HepG2 (cell line): ENCODE results near the gene LBX2. TPM values are rescaled to one million over a fixed set of nuclear protein-coding genes. Genes with fewer than 3 reads are reported as not detected.

ENCODE experiments used
- CENPX ChIP-seq: sonication (generic); formaldehyde crosslinking; IDR thresholded peaks from 2 replicates; pipeline ENCODE4 v1.9.0; 2021; ENCODE audit warnings: mild to moderate bottlenecking, missing genetic modification reagents, moderate library complexity
- FOXC1 ChIP-seq: sonication (generic); formaldehyde crosslinking; IDR thresholded peaks from 2 replicates; pipeline ENCODE4 v1.8.0; 2022; ENCODE audit warnings: mild to moderate bottlenecking, missing genetic modification reagents, borderline replicate concordance
- NFKB2 ChIP-seq: sonication (generic); formaldehyde crosslinking; IDR thresholded peaks from 2 replicates; pipeline ENCODE4 v1.4.0; 2020; ENCODE audit warnings: missing genetic modification reagents, borderline replicate concordance
- NFYC ChIP-seq: IDR thresholded peaks from 2 replicates; pipeline ENCODE4 v1.6.1; 2016; ENCODE audit warnings: missing genetic modification reagents, missing compliant biosample characterization
- NPAS2 ChIP-seq: sonication (generic); formaldehyde crosslinking; IDR thresholded peaks from 2 replicates; pipeline ENCODE4 v1.8.0; 2022; ENCODE audit warnings: mild to moderate bottlenecking, missing genetic modification reagents, borderline replicate concordance
- PAWR ChIP-seq: sonication (generic); formaldehyde crosslinking; IDR thresholded peaks from 2 replicates; pipeline ENCODE4 v1.4.0; 2020; ENCODE audit warnings: missing genetic modification reagents, mild to moderate bottlenecking, borderline replicate concordance
- RCOR2 ChIP-seq: IDR thresholded peaks from 2 replicates; pipeline ENCODE4 v1.6.1; 2016; ENCODE audit warnings: missing biosample characterization, missing genetic modification reagents
- ZKSCAN8 ChIP-seq: IDR thresholded peaks from 2 replicates; pipeline ENCODE4 v1.6.1; 2016; ENCODE audit warnings: borderline replicate concordance, missing genetic modification reagents, missing compliant biosample characterization
- ZNF160 ChIP-seq: sonication (generic); formaldehyde crosslinking; IDR thresholded peaks from 2 replicates; pipeline ENCODE4 v1.8.0; 2022; ENCODE audit warnings: mild to moderate bottlenecking, inconsistent platforms, missing genetic modification reagents
- ZNF207 ChIP-seq: fragments of 450-650 bp; IDR thresholded peaks from 2 replicates; pipeline ENCODE4 v1.6.1; 2016; ENCODE audit warnings: antibody characterized with exemption, borderline replicate concordance
- polyA plus RNA-seq, 8 experiments: library from polyadenylated mRNA; depleted of rRNA in 3 of 8; stranded (reverse) in 7 of 8; unstranded in 1 of 8; fragments of >200 nt; fragmentation: Illumina TruSeq in 4 of 8; extraction: Trizol in 4 of 8; gene quantifications; 2 replicates each; pipeline versions ENCODE4 v1.2.1 to v1.2.3, GENCODE V29; 2011 to 2016; ENCODE audit warnings: low read depth in 4 of 8, missing spikeins in 1 of 8, mixed read lengths in 1 of 8; ENCODE audit not compliant: insufficient read depth in 1 of 8
- total RNA-seq, 5 experiments: library from RNA; depleted of rRNA; stranded (reverse); fragments of >200 nt; fragmentation: Illumina TruSeq; extraction: Trizol; gene quantifications; 2 replicates each; pipeline ENCODE4 v1.2.3, GENCODE V29; 2016; ENCODE audit warnings: low read depth in 1 of 5
- TF ChIP-seq, protein P1 (sequence below): sonication (generic); formaldehyde crosslinking; IDR thresholded peaks from 2 replicates; pipeline ENCODE4 v1.4.0; 2020; ENCODE audit warnings: missing genetic modification reagents, mild to moderate bottlenecking, borderline replicate concordance
- TF ChIP-seq, protein P2 (sequence below): sonication (generic); formaldehyde crosslinking; IDR thresholded peaks from 2 replicates; pipeline ENCODE4 v1.5.0; 2020; ENCODE audit warnings: mild to moderate bottlenecking, missing genetic modification reagents
- TF ChIP-seq, protein P3 (sequence below): sonication (generic); formaldehyde crosslinking; IDR thresholded peaks from 2 replicates; pipeline ENCODE4 v1.4.0; 2020; ENCODE audit warnings: missing genetic modification reagents, borderline replicate concordance
- TF ChIP-seq, protein P4 (sequence below): IDR thresholded peaks from 2 replicates; pipeline ENCODE4 v1.6.1; 2016; ENCODE audit warnings: missing biosample characterization, missing genetic modification reagents, low read depth
- TF ChIP-seq, protein P5 (sequence below): sonication (generic); formaldehyde crosslinking; IDR thresholded peaks from 2 replicates; pipeline ENCODE4 v1.4.0; 2020; ENCODE audit warnings: mild to moderate bottlenecking, missing genetic modification reagents
- TF ChIP-seq, protein P6 (sequence below): sonication (generic); formaldehyde crosslinking; IDR thresholded peaks from 2 replicates; pipeline ENCODE4 v1.4.0; 2020; ENCODE audit warnings: missing genetic modification reagents, low read depth, mild to moderate bottlenecking, borderline replicate concordance
- TF ChIP-seq, protein P7 (sequence below): sonication (generic); formaldehyde crosslinking; IDR thresholded peaks from 2 replicates; pipeline ENCODE4 v1.8.1; 2023; ENCODE audit warnings: mild to moderate bottlenecking, missing genetic modification reagents, borderline replicate concordance

LBX2 gene
- total and polyA plus RNA-seq, 2 of the 13 experiments (the other 11 are each of a cell fraction or from before 2014, with no cell fraction given), result 6.4 to 8.1 TPM

DNA sequence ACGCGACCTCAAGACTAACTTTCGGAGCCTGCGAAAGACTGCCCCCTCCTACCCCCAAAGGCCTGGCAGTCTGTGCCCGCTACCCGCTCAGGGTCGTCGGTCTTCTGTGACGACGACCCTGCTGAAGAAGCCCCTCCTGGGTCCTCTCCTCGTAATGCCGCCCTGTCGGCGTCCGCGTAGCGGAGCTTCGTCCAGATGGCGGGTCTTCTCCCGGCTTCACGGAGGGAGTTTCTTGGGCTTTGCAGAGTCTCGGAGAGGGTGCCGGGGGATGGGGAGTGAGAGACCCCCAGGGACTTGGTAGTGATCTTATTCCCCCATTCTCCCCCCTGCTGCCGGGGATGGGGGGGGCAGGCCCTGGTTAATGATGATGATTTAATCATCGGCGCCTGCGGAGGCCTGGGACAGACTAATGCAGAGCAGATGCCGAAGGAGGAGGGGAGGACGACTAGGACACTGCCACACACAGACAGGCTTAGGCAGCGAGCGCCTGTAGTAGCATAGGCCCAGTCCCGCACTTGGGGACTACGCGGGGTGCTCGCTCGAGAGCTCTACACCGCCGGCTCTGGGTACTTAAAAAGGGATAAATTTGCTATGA is 8.6 kb upstream of the LBX2 start (continued):
- no peak for TF ChIP-seq NFKB2 (CRISPR knock-in tag)
- TF ChIP-seq, protein P1, sequence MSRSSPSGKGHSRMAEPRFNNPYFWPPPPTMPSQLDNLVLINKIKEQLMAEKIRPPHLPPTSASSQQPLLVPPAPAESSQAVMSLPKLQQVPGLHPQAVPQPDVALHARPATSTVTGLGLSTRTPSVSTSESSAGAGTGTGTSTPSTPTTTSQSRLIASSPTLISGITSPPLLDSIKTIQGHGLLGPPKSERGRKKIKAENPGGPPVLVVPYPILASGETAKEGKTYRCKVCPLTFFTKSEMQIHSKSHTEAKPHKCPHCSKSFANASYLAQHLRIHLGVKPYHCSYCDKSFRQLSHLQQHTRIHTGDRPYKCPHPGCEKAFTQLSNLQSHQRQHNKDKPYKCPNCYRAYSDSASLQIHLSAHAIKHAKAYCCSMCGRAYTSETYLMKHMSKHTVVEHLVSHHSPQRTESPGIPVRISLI (CRISPR knock-in tag), result no peak
- TF ChIP-seq ZNF160 (CRISPR knock-in tag), result no peak
- TF ChIP-seq ZKSCAN8 (CRISPR knock-in tag), result no peak
- no peak for TF ChIP-seq CENPX
- TF ChIP-seq, protein P2, sequence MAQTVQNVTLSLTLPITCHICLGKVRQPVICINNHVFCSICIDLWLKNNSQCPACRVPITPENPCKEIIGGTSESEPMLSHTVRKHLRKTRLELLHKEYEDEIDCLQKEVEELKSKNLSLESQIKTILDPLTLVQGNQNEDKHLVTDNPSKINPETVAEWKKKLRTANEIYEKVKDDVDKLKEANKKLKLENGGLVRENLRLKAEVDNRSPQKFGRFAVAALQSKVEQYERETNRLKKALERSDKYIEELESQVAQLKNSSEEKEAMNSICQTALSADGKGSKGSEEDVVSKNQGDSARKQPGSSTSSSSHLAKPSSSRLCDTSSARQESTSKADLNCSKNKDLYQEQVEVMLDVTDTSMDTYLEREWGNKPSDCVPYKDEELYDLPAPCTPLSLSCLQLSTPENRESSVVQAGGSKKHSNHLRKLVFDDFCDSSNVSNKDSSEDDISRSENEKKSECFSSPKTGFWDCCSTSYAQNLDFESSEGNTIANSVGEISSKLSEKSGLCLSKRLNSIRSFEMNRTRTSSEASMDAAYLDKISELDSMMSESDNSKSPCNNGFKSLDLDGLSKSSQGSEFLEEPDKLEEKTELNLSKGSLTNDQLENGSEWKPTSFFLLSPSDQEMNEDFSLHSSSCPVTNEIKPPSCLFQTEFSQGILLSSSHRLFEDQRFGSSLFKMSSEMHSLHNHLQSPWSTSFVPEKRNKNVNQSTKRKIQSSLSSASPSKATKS (CRISPR knock-in tag), result no peak
- TF ChIP-seq RCOR2, result no peak
- TF ChIP-seq, protein P3, sequence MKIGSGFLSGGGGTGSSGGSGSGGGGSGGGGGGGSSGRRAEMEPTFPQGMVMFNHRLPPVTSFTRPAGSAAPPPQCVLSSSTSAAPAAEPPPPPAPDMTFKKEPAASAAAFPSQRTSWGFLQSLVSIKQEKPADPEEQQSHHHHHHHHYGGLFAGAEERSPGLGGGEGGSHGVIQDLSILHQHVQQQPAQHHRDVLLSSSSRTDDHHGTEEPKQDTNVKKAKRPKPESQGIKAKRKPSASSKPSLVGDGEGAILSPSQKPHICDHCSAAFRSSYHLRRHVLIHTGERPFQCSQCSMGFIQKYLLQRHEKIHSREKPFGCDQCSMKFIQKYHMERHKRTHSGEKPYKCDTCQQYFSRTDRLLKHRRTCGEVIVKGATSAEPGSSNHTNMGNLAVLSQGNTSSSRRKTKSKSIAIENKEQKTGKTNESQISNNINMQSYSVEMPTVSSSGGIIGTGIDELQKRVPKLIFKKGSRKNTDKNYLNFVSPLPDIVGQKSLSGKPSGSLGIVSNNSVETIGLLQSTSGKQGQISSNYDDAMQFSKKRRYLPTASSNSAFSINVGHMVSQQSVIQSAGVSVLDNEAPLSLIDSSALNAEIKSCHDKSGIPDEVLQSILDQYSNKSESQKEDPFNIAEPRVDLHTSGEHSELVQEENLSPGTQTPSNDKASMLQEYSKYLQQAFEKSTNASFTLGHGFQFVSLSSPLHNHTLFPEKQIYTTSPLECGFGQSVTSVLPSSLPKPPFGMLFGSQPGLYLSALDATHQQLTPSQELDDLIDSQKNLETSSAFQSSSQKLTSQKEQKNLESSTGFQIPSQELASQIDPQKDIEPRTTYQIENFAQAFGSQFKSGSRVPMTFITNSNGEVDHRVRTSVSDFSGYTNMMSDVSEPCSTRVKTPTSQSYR, result no peak
- 0 out of 2 replicates have a peak, but pooled peaks have one; percentile 4 for TF ChIP-seq FOXC1 (CRISPR knock-in tag)
- no peak for TF ChIP-seq NPAS2 (CRISPR knock-in tag)
- TF ChIP-seq PAWR (CRISPR knock-in tag), result no peak
- TF ChIP-seq ZNF207, result no peak
- TF ChIP-seq, protein P4, sequence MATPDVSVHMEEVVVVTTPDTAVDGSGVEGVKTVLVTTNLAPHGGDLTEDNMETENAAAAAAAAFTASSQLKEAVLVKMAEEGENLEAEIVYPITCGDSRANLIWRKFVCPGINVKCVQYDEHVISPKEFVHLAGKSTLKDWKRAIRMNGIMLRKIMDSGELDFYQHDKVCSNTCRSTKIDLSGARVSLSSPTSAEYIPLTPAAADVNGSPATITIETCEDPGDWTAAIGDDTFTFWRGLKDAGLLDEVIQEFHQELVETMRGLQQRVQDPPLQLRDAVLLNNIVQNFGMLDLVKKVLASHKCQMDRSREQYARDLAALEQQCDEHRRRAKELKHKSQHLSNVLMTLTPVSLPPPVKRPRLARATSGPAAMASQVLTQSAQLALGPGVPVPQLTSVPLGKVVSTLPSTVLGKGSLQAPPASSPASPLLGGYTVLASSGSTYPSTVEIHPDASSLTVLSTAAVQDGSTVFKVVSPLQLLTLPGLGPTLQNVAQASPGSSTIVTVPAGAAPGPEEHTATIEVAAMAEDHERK (CRISPR knock-in tag), result no peak
- TF ChIP-seq, protein P5, sequence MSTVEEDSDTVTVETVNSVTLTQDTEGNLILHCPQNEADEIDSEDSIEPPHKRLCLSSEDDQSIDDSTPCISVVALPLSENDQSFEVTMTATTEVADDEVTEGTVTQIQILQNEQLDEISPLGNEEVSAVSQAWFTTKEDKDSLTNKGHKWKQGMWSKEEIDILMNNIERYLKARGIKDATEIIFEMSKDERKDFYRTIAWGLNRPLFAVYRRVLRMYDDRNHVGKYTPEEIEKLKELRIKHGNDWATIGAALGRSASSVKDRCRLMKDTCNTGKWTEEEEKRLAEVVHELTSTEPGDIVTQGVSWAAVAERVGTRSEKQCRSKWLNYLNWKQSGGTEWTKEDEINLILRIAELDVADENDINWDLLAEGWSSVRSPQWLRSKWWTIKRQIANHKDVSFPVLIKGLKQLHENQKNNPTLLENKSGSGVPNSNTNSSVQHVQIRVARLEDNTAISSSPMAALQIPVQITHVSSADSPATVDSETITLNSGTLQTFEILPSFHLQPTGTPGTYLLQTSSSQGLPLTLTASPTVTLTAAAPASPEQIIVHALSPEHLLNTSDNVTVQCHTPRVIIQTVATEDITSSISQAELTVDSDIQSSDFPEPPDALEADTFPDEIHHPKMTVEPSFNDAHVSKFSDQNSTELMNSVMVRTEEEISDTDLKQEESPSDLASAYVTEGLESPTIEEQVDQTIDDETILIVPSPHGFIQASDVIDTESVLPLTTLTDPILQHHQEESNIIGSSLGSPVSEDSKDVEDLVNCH, result no peak
- TF ChIP-seq, protein P6, sequence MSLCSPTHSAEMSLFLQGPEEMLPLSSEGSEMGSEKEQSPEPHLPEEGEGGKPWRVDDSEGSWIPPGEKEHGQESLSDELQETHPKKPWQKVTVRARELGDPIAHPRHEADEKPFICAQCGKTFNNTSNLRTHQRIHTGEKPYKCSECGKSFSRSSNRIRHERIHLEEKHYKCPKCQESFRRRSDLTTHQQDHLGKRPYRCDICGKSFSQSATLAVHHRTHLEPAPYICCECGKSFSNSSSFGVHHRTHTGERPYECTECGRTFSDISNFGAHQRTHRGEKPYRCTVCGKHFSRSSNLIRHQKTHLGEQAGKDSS (CRISPR knock-in tag), result no peak
- TF ChIP-seq, protein P7, sequence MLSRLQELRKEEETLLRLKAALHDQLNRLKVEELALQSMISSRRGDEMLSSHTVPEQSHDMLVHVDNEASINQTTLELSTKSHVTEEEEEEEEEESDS (CRISPR knock-in tag), result no peak
- no peak for TF ChIP-seq NFYC (CRISPR knock-in tag)
